SK-N-SH treated with all-trans-retinoic acid at 6 μM for 48 hours (cell line): ENCODE results near the gene PCDH8.

Source experiments
- CREB5 ChIP-seq: fragments of 250-450 bp; sonication (Bioruptor Pico); IDR thresholded peaks from 2 replicates; pipeline ENCODE4 v1.5.1; 2020; ENCODE audit warnings: low read depth, mild to moderate bottlenecking, moderate library complexity
- PATZ1 ChIP-seq: fragments of 250-450 bp; sonication (Bioruptor Pico); IDR thresholded peaks from 2 replicates; pipeline ENCODE4 v1.8.0; 2020; ENCODE audit warnings: mild to moderate bottlenecking, moderate library complexity, borderline replicate concordance
- RARB ChIP-seq: fragments of 250-450 bp; sonication (Bioruptor Pico); IDR thresholded peaks from 2 replicates; pipeline ENCODE4 v1.8.0; 2021; ENCODE audit warnings: mild to moderate bottlenecking, moderate library complexity
- TCF4 ChIP-seq: fragments of 250-450 bp; sonication (Bioruptor Pico); IDR thresholded peaks from 2 replicates; pipeline ENCODE4 v1.8.0; 2021; ENCODE audit warnings: mild to moderate bottlenecking, moderate library complexity, borderline replicate concordance
- ZNF565 ChIP-seq: fragments of 450-650 bp; formaldehyde crosslinking; conservative IDR thresholded peaks from 2 replicates; pipeline ENCODE4 v1.5.0; 2020; ENCODE audit warnings: low read depth, mild to moderate bottlenecking, moderate library complexity
- TF ChIP-seq, protein P1 (sequence below): fragments of 250-450 bp; sonication (Bioruptor Pico); IDR thresholded peaks from 2 replicates; pipeline ENCODE4 v1.8.0; 2021; ENCODE audit warnings: low read depth, mild to moderate bottlenecking, moderate library complexity, borderline replicate concordance
- TF ChIP-seq, protein P2 (sequence below): fragments of 250-450 bp; sonication (Bioruptor Pico); IDR thresholded peaks from 2 replicates; pipeline ENCODE4 v1.5.0; 2020; ENCODE audit warnings: mild to moderate bottlenecking, moderate library complexity

GRCh38 chr13:52878831-52879230 lies 30.4 kb upstream of the PCDH8 start:
- TF ChIP-seq TCF4 (CRISPR knock-in tag) (no peak), RARB (CRISPR knock-in tag) (no peak), PATZ1 (no peak), CREB5 (CRISPR knock-in tag) (no peak), ZNF565 (CRISPR knock-in tag) (no peak)
- TF ChIP-seq, protein P1, sequence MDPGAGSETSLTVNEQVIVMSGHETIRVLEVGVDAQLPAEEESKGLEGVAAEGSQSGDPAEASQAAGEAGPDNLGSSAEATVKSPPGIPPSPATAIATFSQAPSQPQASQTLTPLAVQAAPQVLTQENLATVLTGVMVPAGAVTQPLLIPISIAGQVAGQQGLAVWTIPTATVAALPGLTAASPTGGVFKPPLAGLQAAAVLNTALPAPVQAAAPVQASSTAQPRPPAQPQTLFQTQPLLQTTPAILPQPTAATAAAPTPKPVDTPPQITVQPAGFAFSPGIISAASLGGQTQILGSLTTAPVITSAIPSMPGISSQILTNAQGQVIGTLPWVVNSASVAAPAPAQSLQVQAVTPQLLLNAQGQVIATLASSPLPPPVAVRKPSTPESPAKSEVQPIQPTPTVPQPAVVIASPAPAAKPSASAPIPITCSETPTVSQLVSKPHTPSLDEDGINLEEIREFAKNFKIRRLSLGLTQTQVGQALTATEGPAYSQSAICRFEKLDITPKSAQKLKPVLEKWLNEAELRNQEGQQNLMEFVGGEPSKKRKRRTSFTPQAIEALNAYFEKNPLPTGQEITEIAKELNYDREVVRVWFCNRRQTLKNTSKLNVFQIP (CRISPR knock-in tag) = no peak
- TF ChIP-seq, protein P2, sequence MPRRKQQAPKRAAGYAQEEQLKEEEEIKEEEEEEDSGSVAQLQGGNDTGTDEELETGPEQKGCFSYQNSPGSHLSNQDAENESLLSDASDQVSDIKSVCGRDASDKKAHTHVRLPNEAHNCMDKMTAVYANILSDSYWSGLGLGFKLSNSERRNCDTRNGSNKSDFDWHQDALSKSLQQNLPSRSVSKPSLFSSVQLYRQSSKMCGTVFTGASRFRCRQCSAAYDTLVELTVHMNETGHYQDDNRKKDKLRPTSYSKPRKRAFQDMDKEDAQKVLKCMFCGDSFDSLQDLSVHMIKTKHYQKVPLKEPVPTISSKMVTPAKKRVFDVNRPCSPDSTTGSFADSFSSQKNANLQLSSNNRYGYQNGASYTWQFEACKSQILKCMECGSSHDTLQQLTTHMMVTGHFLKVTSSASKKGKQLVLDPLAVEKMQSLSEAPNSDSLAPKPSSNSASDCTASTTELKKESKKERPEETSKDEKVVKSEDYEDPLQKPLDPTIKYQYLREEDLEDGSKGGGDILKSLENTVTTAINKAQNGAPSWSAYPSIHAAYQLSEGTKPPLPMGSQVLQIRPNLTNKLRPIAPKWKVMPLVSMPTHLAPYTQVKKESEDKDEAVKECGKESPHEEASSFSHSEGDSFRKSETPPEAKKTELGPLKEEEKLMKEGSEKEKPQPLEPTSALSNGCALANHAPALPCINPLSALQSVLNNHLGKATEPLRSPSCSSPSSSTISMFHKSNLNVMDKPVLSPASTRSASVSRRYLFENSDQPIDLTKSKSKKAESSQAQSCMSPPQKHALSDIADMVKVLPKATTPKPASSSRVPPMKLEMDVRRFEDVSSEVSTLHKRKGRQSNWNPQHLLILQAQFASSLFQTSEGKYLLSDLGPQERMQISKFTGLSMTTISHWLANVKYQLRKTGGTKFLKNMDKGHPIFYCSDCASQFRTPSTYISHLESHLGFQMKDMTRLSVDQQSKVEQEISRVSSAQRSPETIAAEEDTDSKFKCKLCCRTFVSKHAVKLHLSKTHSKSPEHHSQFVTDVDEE (CRISPR knock-in tag) = no peak
